ENCODE measurements around the gene TMEM132C.

- TF ChIP-seq RFX5 (IDR thresholded peaks at IDR 0.05; ENCODE audit: low read depth, low read length), result no peak
- no peak for TF ChIP-seq CTCF (conservative IDR thresholded peaks at IDR 0.05; ENCODE audit: low read depth, low read length)
- no peak for TF ChIP-seq MXI1 (IDR thresholded peaks at IDR 0.05; ENCODE audit: borderline replicate concordance, low read depth, low read length)
- TF ChIP-seq BHLHE40 (IDR thresholded peaks at IDR 0.05; ENCODE audit: low read depth, low read length), result no peak
- TF ChIP-seq SMC3 (IDR thresholded peaks at IDR 0.05; ENCODE audit: low read depth, low read length), result no peak
- no peak for TF ChIP-seq POLR2A (IDR thresholded peaks at IDR 0.05; ENCODE audit: low read depth, low read length)
- no peak for TF ChIP-seq FOS (IDR thresholded peaks at IDR 0.05; ENCODE audit: low read depth, low read length)
Observed at GRCh38 chr12:128626808-128627320, 359.9 kb downstream of the TMEM132C start.

All from IMR-90 (cell line).